GM12872 (cell line): Measurements from ENCODE around the gene SLC6A20.

Experiments
- CTCF ChIP-seq: IDR thresholded peaks from 3 replicates; pipeline ENCODE4 v1.5.1; 2011; ENCODE audit warnings: low read depth, mild to moderate bottlenecking, low read length, moderate library complexity; ENCODE audit not compliant: insufficient read depth

SLC6A20 gene

GRCh38 chr3:45761831-45762230 lies 34.5 kb downstream of the SLC6A20 start:
- no peak for TF ChIP-seq CTCF

DNA sequence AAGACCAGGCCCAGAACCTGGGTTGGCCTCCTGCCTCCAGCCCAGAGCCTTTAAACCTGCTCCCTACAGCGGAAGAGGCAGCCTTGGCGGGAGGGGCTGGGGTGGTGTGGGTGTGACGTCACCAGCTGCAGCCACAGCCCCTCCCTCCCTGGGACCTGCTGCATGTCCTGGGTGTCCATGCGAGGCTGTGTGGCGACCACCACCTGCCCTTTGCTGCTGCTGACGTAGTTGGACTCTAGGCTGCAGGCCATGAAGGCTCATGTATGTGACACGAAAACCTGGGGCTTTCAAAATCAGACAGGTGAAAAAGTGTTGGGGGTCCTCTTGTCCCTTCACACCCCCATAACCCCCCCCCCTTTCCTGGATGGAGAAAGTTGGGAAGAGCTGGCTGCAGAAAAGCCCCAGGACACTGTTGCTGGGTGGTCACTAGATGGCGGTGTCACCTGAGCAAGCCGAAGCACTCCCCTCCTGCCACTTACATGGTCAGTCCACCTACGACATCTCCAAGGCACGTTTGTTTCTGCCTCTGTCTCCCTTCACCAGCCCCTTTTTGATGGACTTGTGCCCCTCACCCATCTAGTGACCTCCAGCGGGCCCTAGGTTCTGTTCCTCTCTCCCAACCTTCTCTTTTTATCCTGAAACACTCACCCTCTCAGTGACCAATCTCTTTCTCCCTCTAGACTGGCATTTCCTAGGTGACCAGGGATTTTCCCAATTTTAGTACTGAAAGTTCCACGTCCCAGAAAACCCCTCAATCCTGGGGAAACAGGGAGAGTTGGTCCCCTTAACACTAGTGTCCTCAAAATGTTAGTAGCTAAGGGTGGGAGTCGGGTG lies 35.2 kb downstream of the SLC6A20 start:
- TF ChIP-seq CTCF: peak; percentile 94

GRCh38 chr3:45759851-45760250 lies 36.5 kb downstream of the SLC6A20 start:
- no peak for TF ChIP-seq CTCF

DNA sequence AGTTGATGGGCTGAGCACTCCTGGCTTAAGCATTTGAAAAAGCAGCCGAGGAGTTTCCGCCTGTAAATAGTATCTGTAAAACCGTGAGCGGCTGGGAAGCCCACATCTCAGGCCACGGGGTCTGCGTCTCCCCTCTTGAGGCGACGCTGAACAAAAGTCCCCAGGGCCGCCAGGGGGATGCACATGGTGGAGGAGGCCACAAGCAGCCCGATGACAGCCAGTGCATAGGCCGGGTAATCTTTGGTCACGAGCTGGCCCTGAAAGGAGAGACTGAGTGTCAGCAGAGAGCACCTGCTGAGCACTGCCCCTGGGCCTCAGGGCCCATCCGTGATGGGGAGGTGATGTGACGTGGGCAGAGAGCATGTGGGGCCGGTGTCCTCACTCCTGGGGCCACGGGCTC lies 37.5 kb downstream of the SLC6A20 start:
- TF ChIP-seq CTCF: no peak

GRCh38 chr3:45756055-45756454 lies 40.3 kb downstream of the SLC6A20 start:
- TF ChIP-seq CTCF: no peak

- no peak for TF ChIP-seq CTCF
Observed at GRCh38 chr3:45754461-45754860, 41.9 kb downstream of the SLC6A20 start.

- TF ChIP-seq CTCF: no peak
Observed at GRCh38 chr3:45753095-45753494, 43.2 kb downstream of the SLC6A20 start.
